Measurements from ENCODE around the gene GTF3C1.
"Not testable (repeated sequence)": the region's sequence is repeated elsewhere in the genome, so short reads cannot be mapped to it uniquely, and the experiment has no call there.

GTF3C1 gene

GRCh38 chr16:27439271-27440018 is 110.3 kb downstream of the GTF3C1 start:
- DNase-seq, result no peak

- no peak for DNase-seq
Observed at GRCh38 chr16:27437946-27438345, 111.8 kb downstream of the GTF3C1 start.

- no peak for DNase-seq
Observed at GRCh38 chr16:27436921-27437650, 112.6 kb downstream of the GTF3C1 start.

- DNase-seq, result no peak
Observed at GRCh38 chr16:27436065-27436464, 113.6 kb downstream of the GTF3C1 start.

DNA sequence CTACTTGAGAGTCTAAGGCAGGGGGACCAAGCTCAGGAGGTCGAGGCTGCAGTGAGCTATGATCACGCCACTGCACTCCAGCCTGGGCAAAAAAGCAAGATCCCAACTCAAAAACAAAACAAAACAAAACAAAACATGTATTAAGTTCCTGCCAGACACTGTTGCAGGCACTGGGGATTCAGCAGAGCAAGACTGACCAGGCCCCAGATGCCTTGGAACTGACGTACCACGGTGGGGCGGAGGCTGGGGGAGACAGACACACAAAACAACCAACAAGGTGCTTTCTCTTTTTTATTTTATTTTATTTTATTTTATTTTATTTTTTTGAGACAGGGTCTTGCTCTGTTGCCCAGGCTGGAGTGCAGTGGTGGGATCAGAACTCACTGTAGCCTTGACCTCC is 114.6 kb downstream of the GTF3C1 start:
- DNase-seq, result not testable (repeated sequence)

DNA sequence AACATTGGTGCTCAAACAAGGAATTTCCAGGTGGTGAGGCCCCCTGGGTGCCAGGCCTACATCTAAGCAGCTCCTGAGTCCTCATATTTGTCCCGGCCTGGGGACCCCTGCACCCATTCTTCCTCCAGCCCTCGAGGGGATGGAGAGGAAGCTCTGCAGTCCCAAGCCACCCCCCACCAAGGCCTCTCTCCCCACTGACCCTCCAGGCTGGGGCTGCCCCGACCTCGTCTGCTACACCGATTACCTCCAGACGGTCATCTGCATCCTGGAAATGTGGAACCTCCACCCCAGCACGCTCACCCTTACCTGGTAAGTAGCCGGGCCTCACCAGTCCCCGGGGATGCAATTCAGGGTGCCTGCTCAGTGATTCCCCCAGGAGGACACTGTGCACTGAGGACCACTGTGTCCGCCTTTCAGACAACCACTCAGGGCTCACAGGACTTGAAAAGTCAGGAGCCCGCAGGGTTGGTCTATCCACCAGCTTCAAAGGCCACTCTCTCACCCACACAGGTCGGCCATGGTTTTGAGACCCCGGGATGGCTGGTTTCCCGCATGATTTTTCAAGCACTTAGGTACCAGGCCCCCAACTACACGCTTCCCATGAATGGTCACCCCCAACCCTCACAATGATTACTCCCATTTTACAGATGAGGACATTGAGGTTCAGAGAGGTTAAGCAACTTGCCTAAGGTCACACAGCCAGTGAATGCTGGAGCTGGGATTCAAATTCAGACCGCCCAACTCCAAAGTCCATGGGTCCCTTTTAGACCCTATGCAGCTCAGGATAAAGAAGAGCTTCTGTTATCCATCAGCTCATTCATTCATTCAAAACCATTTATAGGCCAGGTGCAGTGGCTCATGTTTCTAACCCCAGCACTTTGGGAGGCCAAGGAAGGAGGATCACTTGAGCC is 115.3 kb downstream of the GTF3C1 start:
- no peak for DNase-seq

GRCh38 chr16:27433636-27434035 is 116.1 kb downstream of the GTF3C1 start:
- no peak for DNase-seq

GRCh38 chr16:27433191-27433590 is 116.5 kb downstream of the GTF3C1 start:
- DNase-seq, result not testable (repeated sequence)

DNA sequence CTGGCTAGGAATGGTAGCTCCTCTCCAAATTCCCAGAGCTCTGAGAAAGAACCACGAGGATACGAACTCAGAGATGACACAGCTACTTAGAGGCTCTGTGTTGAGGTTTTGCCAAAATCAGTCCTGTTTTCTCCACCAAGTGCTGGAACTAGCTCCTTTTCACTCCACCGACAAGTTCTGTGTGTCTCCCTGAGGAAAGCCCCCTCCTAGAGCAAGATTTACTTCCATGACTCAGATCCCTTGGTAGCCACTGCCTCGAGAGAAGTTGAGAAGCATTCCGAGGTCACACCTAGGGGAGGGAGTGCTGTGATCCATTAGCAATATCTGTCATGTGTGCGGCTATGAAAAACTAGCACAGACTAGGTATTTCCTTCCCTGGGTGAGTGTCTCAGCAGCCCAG is 117.2 kb downstream of the GTF3C1 start:
- DNase-seq, result no peak

GRCh38 chr16:27431773-27432532 is 117.8 kb downstream of the GTF3C1 start:
- peak; percentile 44 for DNase-seq

- DNase-seq, result peak; percentile 40
Observed at GRCh38 chr16:27430923-27431484, 118.7 kb downstream of the GTF3C1 start.

DNA sequence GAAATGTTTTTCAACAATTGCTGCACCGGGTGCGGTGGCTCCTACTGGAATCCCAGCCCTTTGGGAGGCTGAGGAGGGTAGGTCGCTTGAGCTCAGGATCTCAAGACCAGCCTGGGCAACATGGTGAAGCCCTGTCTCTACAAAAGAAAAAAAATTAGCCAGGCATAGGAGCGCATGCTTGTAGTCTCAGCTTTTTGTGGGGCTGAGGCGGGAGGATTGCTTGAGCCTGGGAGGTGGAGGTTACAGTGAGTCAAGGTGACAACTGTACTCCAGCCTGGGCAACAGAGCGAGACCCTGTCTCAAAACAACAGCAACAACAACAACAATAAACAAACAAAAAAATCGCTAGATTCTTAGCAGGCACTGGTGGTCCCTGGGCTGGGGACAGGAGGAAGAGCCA is 119.2 kb downstream of the GTF3C1 start:
- no peak for DNase-seq

DNA sequence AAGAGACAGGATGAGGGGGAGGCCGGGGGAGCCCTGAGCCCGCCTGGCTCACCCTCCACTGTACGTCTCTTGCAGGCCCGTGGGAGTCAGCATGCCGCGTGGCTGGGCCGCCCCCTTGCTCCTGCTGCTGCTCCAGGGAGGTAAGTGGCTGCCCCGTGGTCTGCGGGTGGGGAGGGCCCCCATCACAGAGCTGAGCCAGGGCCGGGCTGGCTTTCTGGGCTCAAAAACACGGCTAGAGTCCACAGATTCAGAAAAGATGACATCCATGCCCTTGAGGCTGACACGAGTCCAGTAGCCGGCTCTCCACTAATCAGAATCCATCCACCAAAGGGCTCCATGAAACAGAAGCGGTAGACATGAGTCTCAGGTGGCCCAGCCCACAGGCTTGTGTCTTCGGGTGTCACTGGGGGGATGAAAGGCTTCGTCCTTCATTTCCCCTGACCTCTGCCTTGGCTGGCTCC is 119.7 kb downstream of the GTF3C1 start:
- no peak for DNase-seq

DNA sequence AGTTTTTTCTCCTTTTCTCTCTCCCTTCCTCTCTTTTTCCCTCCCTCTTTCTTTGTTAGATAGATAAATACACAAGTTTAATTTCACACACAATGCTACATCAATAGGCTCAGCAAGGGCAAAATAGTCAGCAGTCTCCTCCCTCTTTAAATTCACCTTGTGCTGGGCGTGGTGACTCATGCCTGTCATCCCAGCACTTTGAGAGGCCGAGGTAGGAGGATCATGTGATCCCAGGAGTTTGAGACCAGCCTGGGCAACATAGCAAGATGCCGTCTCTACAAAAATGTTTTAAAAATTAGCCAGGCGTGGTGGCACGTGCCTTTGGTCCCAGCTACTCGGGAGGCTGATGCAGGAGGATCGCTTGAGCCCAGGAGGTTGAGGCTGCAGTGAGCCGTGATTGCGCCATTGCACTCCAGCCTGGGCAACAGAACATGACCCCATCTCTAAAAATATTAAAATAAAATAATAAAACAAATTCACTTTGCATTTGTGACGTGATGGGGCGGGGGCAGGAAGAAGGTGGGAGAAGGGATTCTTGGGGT is 120.3 kb downstream of the GTF3C1 start:
- no peak for DNase-seq

- no peak for DNase-seq
Observed at GRCh38 chr16:27428026-27428785, 121.5 kb downstream of the GTF3C1 start.

DNA sequence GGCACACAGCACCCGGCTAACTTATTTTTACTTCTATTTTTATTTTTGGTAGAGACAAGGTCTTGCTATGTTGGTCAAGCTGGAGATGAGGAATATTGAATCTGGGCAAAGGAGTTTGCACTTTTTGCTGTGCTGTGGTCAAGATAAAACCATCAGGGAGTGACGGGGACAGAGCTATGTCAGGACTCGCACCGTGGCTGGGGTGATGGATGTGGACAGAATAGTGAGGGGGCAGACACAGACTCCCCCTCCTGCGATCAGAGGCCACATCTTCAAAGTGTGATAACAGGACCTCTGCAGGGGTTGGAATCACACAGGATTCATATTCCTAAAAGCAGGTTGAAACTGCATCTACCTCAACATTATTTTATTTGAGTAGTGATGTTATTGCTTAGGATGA is 122.2 kb downstream of the GTF3C1 start:
- no peak for DNase-seq

GRCh38 chr16:27426423-27427408 is 123.0 kb downstream of the GTF3C1 start:
- DNase-seq, result peak; percentile 92

DNA sequence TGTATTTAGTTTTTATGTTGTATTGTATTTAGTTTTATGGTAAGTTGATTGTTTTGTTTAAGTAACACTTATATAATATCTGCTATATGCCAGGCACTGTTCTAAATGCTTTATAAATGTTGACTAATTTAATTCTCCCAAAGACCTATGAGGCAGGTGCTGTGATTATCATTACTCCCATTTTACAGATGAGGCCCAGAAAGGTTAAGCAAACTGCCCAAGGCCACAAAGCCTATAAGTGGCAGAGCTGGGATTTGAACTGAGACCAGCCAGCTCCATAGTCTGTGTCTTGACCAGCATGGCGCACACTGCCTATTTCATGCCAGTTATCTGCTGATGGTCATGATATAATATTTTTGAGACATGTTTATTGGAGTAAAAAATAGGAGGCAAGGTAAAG is 123.8 kb downstream of the GTF3C1 start:
- no peak for DNase-seq

GRCh38 chr16:27424772-27425498 is 124.8 kb downstream of the GTF3C1 start:
- DNase-seq, result no peak
